GM12872 (cell line): Measurements from ENCODE around the gene CPE.

Source experiments
- TF ChIP-seq, protein P1 (sequence below): IDR thresholded peaks from 3 replicates; pipeline ENCODE4 v1.5.1; 2011; ENCODE audit warnings: low read depth, mild to moderate bottlenecking, low read length, moderate library complexity; ENCODE audit not compliant: insufficient read depth

CPE gene

DNA sequence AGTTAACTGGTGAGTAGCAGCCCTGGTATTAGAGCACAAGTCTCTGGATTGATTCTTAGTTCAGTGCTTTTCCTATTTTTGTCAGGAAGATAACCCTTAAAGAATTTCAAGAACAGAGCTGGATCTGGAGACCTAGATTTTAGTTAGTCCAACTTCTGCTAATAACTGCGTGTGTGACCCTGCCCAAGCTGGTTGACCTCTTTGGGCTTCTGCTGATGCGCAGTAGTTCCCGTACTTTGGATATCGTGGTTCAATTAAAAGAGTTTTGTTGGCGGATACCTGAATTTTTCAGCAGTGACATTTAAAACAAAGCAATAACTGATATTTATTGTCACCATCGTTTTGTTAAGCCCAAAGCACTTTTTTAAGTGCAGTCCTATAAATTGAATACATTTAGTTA is 42.1 kb upstream of the CPE start:
- TF ChIP-seq, protein P1, sequence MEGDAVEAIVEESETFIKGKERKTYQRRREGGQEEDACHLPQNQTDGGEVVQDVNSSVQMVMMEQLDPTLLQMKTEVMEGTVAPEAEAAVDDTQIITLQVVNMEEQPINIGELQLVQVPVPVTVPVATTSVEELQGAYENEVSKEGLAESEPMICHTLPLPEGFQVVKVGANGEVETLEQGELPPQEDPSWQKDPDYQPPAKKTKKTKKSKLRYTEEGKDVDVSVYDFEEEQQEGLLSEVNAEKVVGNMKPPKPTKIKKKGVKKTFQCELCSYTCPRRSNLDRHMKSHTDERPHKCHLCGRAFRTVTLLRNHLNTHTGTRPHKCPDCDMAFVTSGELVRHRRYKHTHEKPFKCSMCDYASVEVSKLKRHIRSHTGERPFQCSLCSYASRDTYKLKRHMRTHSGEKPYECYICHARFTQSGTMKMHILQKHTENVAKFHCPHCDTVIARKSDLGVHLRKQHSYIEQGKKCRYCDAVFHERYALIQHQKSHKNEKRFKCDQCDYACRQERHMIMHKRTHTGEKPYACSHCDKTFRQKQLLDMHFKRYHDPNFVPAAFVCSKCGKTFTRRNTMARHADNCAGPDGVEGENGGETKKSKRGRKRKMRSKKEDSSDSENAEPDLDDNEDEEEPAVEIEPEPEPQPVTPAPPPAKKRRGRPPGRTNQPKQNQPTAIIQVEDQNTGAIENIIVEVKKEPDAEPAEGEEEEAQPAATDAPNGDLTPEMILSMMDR, result no peak

DNA sequence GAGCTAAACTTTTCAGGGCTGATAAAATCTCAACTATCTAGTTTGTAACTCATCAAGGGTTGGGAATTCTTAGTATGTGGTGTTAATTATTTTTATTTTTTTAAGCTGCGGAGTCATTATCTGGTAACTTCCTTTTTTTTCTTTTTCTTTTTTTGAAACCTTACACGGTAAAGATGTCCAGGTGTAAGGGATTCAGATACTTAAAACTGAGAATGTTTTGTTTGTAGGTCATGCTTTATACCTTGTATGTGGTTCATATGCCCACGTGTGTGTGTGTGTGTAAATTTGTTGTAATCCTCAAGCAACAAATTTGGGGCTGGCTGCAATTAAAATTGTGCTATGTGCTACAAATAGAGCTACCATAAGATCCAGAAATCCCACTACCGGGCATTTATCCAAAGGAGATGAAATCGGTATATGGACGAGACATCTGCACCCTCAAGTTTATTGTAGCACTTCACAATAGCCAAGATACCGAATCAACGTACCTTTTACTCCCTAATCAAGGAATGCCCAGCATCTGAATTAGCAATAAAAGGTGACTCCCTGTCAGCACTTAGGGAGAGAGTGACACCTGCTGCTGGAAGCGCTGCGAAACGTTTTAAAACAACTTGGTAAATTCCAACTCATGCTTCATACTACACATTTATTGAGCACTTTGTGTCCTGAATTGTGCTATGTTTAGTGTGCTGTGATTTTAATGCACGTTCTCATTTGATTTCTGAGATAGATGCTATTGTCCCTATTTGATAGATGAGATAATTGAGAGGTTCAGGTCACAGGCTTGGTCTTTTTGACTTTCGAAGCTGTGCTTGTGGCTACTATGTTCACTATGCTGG is 35.2 kb upstream of the CPE start:
- TF ChIP-seq, protein P1, result no peak

DNA sequence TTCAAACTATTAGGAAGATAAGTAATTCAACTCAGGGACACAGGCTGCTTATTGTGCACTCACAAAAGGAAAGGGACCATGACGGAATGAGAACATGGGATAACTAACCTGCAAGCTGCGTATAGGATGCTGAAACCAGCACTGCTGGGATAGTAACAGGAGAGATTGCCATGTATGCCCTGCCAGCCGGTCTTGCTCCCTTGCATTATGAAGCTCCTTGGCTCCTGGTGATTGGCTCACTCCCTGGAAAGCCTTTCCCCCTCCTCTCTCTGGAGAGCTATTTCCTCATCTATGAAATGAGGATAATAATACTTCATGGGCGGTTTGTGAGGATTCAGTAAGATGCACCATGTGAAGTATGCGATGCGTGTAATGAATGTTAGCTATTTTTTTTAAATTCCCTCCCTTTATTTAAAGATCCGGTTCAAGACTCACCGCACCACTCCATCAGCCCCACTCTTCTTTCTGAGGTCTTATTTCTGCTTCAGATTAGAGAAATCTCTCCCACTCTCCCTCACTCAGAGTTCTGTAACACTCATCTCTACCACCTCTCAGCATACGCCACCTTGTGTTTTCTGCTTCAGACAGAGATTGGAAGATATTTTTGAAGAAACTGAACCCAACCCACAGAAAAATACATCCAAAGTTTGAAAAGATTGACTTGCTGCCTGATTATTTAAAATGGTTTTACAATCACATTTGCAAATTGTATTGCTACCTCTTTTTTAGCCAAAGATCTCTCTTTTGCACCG is 33.0 kb upstream of the CPE start:
- TF ChIP-seq, protein P1, result no peak

DNA sequence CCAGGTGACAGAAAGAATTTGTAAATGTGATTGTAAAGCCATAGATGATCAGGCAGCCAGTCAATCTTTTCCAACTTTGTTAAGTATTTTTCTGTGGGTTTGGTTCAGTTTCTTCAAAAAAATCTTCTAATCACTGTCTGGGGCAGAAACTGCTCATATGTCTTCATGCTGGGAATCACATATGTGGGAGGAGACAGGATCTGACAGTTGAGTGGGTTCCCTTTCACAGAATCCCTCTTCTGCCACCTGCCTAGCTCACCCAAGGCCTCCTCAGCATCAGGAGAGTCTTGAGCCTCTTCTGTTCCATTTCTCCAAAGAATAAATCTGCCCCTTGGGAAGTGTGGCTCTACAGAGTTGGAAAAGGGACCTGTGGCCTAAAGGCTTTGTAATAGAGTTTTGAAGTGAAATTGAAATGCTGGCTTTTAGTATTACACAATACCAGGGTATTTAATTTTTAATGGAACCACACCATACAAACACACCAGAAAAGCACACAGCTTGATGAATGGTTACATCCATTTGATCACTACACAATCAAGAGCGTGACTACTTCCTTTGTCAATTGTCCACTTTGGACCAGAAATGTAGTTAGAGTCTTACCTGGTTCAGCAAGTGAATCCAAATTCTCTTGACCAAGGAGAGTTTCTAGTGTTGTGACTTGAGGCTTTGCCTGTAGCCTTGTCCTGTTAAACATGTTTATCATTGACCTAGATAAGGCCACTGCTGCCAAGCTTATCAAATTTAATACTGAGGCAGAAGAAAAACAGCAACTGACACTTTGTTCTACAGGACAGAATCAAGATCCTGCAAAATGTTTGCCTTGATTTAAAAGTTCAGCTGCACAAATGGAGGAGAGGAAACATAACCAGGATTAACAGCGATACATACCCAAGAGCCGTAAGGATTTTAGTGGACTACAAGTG is 30.9 kb upstream of the CPE start:
- TF ChIP-seq, protein P1, result no peak

DNA sequence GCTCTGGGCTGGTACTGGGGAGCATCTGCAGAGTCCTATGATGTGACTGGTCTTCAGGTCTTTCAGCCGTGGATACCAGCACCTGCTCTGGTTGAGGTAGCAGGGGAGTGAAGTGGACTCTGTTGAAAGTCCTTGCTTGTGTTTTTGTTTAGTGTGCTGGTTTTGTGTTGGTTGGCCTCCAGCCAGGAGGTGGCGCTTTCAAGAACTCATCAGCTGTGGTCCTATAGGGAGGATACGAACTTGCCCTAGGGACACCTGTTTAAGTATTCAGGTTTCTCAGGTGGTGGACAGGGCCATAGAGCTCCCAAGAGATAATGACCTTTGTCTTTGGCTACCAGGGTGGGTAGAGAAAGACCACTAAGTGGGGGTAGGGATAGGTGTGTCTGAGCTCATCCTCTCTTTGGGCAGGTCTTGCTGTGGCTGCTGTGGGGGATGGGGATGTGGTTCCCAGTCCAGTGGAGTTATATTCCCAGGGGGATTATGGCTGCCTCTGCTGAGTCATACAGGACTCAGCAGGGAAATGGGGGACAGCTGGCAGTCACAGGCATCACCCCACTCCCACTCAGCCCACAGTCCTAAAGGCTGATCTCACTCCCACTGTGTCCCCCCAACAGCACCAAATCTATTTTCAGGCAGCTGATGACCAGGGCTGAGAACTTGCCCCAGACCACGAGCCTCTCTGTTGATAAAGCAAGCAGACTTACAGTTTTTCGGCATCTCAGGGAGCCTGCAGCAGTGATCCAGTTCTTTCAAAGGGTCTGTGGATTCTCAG is 27.3 kb upstream of the CPE start:
- TF ChIP-seq, protein P1, result peak; percentile 29; the same call in 1 of the 3 replicates

DNA sequence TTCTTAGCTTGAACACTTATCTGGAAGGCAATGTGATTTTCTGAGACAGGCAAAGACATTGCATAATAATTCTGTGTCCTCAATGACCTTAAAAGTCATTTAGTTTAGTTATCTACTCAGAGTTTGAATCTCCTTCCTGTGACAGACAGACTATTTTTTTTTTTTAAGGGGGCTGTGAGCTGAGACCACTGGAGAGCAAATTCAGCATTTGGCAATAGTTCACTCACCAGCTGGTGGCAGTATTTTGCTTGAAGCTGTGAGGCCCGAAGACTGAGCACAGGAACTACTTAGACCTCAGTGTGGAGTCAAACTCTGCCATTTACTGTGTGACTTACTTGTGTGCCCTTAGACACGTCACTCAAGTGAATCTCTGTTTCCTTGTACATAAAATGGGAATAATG is 22.9 kb upstream of the CPE start:
- TF ChIP-seq, protein P1, result peak; percentile 51
